ENCODE results near the gene CACFD1.
A peak's percentile ranks its signal among the peaks of the same experiment; 100 is the strongest.

CACFD1 gene

DNA sequence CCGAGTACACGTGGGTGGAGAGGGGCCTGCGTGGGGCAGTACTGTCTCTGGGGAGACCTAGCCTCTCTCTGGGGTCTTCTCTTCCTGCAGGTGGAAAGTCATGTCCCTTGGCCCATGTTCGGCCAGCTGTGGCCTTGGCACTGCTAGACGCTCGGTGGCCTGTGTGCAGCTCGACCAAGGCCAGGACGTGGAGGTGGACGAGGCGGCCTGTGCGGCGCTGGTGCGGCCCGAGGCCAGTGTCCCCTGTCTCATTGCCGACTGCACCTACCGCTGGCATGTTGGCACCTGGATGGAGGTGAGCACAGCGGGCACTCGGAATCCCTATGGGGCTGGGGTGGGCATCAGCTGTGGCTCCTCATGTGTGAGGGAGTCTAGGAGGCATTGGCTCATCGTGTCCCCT is 5.5 kb upstream of the CACFD1 start:
- peaks cover 4 to 5% of the 10 kb centered on the region in 2 donors for H3K4me1 ChIP-seq (ENCODE audit: control insufficient read depth in 2 of 2, insufficient read depth in 2 of 2, low read length in 2 of 2)
- no peak overlapping the region for H3K4me3 ChIP-seq (ENCODE audit: low read length in 2 of 2)
- H3K9me3 ChIP-seq (ENCODE audit: control insufficient read depth in 2 of 2, low read length in 2 of 2) = no peaks in the 10 kb centered on the region
- H3K27me3 ChIP-seq (ENCODE audit: control insufficient read depth in 2 of 2, insufficient read depth in 2 of 2, low read length in 2 of 2) = no peaks in the 10 kb centered on the region
- no peak overlapping the region for H3K9ac ChIP-seq (ENCODE audit: low read depth in 1 of 2, low read length in 2 of 2)
- H3K36me3 ChIP-seq (ENCODE audit: control insufficient read depth in 2 of 2, insufficient read depth in 2 of 2, low read length in 2 of 2) = no peaks in the 10 kb centered on the region
- no peak overlapping the region for H3K27ac ChIP-seq (ENCODE audit: low read depth in 2 of 2, low read length in 2 of 2)

DNA sequence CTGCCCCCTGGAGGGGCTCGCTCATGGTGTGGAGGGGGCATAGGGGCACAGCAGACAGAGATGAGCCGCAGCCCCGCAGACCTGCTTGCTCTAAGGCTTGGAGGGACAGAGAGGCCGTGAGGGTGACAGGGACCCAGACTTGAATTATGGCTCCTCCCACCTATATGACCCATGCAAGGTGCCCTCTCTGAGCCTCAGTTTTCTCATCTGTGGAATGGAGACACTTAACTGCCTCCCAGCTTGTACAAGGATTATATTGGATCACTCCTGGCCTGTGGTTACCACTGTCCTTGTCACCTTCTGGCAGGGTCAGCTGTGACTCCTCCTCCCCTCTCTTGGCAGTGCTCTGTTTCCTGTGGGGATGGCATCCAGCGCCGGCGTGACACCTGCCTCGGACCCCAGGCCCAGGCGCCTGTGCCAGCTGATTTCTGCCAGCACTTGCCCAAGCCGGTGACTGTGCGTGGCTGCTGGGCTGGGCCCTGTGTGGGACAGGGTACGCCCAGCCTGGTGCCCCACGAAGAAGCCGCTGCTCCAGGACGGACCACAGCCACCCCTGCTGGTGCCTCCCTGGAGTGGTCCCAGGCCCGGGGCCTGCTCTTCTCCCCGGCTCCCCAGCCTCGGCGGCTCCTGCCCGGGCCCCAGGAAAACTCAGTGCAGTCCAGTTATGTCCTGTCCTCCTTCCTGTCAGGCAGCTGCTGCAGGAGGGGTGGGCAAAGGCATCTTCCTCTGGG is 4.7 kb upstream of the CACFD1 start:
- H3K4me1 ChIP-seq (ENCODE audit: control insufficient read depth in 2 of 2, insufficient read depth in 2 of 2, low read length in 2 of 2) = peaks cover 5 to 6% of the 10 kb centered on the region in 2 donors
- H3K9ac ChIP-seq (ENCODE audit: low read depth in 1 of 2, low read length in 2 of 2) = no peak overlapping the region
- H3K27ac ChIP-seq (ENCODE audit: low read depth in 2 of 2, low read length in 2 of 2) = no peak overlapping the region
- no peaks in the 10 kb centered on the region for H3K36me3 ChIP-seq (ENCODE audit: control insufficient read depth in 2 of 2, insufficient read depth in 2 of 2, low read length in 2 of 2)
- H3K9me3 ChIP-seq (ENCODE audit: control insufficient read depth in 2 of 2, low read length in 2 of 2) = no peaks in the 10 kb centered on the region
- no peaks in the 10 kb centered on the region for H3K27me3 ChIP-seq (ENCODE audit: control insufficient read depth in 2 of 2, insufficient read depth in 2 of 2, low read length in 2 of 2)
- H3K4me3 ChIP-seq (ENCODE audit: low read length in 2 of 2) = no peak overlapping the region

DNA sequence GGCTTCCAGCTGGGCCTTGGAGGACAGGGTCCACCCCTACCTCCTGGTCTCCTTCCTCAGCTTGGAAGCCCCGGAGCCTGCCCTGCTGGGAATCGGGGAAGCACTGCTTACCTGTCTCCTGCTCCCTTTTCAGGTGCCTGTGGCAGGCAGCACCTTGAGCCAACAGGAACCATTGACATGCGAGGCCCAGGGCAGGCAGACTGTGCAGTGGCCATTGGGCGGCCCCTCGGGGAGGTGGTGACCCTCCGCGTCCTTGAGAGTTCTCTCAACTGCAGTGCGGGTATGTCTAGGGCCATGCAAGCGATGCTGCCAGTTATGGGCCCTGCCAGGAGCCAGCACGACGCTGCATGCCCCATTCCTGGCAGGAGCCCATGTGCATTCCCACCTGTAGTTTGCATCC is 3.8 kb upstream of the CACFD1 start:
- Histone ChIP-seq H3K9ac (ENCODE audit: low read depth in 1 of 2, low read length in 2 of 2) (no peak overlapping the region), H3K4me1 (ENCODE audit: control insufficient read depth in 2 of 2, insufficient read depth in 2 of 2, low read length in 2 of 2) (peaks cover 10% of the 10 kb centered on the region in 2 donors), H3K4me3 (ENCODE audit: low read length in 2 of 2) (no peak overlapping the region)

DNA sequence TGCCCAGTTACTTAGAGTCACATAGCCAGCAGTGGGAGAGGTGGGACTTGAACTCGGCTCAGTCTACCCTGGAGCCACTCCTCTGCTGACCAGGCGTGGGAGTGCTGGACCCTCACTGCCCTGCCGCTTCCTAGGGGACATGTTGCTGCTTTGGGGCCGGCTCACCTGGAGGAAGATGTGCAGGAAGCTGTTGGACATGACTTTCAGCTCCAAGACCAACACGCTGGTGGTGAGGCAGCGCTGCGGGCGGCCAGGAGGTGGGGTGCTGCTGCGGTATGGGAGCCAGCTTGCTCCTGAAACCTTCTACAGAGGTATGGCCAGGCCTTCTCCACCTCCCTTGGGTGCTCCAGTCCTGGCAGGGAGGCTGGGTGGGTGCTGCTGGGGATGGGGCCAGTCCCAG is 3.4 kb upstream of the CACFD1 start:
- Histone ChIP-seq H3K27ac (ENCODE audit: low read depth in 2 of 2, low read length in 2 of 2) (no peak overlapping the region), H3K9me3 (ENCODE audit: control insufficient read depth in 2 of 2, low read length in 2 of 2) (no peaks in the 10 kb centered on the region), H3K36me3 (ENCODE audit: control insufficient read depth in 2 of 2, insufficient read depth in 2 of 2, low read length in 2 of 2) (no peaks in the 10 kb centered on the region), H3K4me1 (ENCODE audit: control insufficient read depth in 2 of 2, insufficient read depth in 2 of 2, low read length in 2 of 2) (peaks cover 14 to 15% of the 10 kb centered on the region in 2 donors), H3K9ac (ENCODE audit: low read depth in 1 of 2, low read length in 2 of 2) (no peak overlapping the region), H3K4me3 (ENCODE audit: low read length in 2 of 2) (no peak overlapping the region), H3K27me3 (ENCODE audit: control insufficient read depth in 2 of 2, insufficient read depth in 2 of 2, low read length in 2 of 2) (no peaks in the 10 kb centered on the region)

More for the DNA sequence above, 3.8 kb upstream of the CACFD1 start:
- H3K27ac ChIP-seq (ENCODE audit: low read depth in 2 of 2, low read length in 2 of 2) = no peak overlapping the region
- no peaks in the 10 kb centered on the region for H3K27me3 ChIP-seq (ENCODE audit: control insufficient read depth in 2 of 2, insufficient read depth in 2 of 2, low read length in 2 of 2)
- H3K9me3 ChIP-seq (ENCODE audit: control insufficient read depth in 2 of 2, low read length in 2 of 2) = no peaks in the 10 kb centered on the region
- H3K36me3 ChIP-seq (ENCODE audit: control insufficient read depth in 2 of 2, insufficient read depth in 2 of 2, low read length in 2 of 2) = no peaks in the 10 kb centered on the region

DNA sequence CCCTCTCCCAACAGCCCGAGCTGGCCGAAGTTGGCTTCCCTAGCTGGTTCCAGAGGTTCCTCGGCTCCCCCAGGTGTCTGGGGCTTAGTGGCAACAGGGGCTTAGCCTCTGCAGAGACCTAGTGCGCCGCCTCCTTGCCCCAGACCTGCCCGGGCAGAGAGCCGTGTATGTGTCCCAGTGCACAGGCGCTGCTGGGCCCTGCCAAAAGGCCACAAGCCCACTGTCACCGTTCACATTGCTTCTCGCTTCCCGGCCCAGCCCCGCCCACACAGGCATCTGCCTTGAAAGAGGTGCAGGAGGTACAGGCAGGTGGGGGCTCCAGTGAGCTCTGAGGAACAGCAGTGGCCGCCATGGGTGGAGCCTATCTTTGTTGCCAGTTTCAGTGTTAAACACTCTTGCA is 2.5 kb upstream of the CACFD1 start:
- no peak overlapping the region for H3K4me3 ChIP-seq (ENCODE audit: low read length in 2 of 2)
- no peaks in the 10 kb centered on the region for H3K27me3 ChIP-seq (ENCODE audit: control insufficient read depth in 2 of 2, insufficient read depth in 2 of 2, low read length in 2 of 2)
- no peak overlapping the region for H3K27ac ChIP-seq (ENCODE audit: low read depth in 2 of 2, low read length in 2 of 2)
- H3K9me3 ChIP-seq (ENCODE audit: control insufficient read depth in 2 of 2, low read length in 2 of 2) = no peaks in the 10 kb centered on the region
- no peak overlapping the region for H3K9ac ChIP-seq (ENCODE audit: low read depth in 1 of 2, low read length in 2 of 2)
- peaks cover 16% of the 10 kb centered on the region in 2 donors for H3K4me1 ChIP-seq (ENCODE audit: control insufficient read depth in 2 of 2, insufficient read depth in 2 of 2, low read length in 2 of 2)
- no peaks in the 10 kb centered on the region for H3K36me3 ChIP-seq (ENCODE audit: control insufficient read depth in 2 of 2, insufficient read depth in 2 of 2, low read length in 2 of 2)

DNA sequence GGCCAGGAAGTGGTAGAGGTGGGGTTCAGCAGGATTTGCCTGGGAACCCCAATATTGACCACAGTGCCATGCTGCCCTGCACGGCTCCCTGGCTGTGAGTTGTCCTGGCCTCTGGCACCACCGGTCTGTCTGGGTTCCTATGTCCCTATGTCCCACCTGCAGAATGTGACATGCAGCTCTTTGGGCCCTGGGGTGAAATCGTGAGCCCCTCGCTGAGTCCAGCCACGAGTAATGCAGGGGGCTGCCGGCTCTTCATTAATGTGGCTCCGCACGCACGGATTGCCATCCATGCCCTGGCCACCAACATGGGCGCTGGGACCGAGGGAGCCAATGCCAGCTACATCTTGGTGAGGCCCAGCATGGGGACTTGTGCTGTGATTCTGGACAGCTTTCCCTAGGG is 2.0 kb upstream of the CACFD1 start:
- Histone ChIP-seq H3K4me3 (ENCODE audit: low read length in 2 of 2) (no peak overlapping the region), H3K36me3 (ENCODE audit: control insufficient read depth in 2 of 2, insufficient read depth in 2 of 2, low read length in 2 of 2) (no peaks in the 10 kb centered on the region), H3K9me3 (ENCODE audit: control insufficient read depth in 2 of 2, low read length in 2 of 2) (no peaks in the 10 kb centered on the region), H3K4me1 (ENCODE audit: control insufficient read depth in 2 of 2, insufficient read depth in 2 of 2, low read length in 2 of 2) (peaks cover 16% of the 10 kb centered on the region in 2 donors), H3K27ac (ENCODE audit: low read depth in 2 of 2, low read length in 2 of 2) (no peak overlapping the region), H3K9ac (ENCODE audit: low read depth in 1 of 2, low read length in 2 of 2) (no peak overlapping the region), H3K27me3 (ENCODE audit: control insufficient read depth in 2 of 2, insufficient read depth in 2 of 2, low read length in 2 of 2) (no peaks in the 10 kb centered on the region)

DNA sequence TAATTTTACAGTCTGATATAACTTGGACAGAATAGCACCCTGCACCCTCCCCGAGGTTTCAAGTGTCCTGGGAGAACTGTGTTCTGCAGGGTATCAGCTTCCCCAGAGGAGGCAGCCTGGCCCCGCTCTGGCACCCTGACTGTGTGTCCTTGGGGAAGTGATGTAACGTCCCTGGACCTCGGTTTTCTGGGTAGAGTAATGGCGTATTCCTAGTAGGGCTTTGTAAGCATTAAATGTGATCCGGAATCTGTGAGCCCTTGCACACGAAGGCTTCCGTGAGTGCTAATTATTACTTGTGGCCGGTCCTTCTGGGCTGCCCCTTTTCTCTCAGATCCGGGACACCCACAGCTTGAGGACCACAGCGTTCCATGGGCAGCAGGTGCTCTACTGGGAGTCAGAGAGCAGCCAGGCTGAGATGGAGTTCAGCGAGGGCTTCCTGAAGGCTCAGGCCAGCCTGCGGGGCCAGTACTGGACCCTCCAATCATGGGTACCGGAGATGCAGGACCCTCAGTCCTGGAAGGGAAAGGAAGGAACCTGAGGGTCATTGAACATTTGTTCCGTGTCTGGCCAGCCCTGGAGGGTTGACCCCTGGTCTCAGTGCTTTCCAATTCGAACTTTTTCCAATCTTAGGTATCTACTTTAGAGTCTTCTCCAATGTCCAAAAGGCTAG is 1.0 kb upstream of the CACFD1 start:
- H3K27ac ChIP-seq (ENCODE audit: low read depth in 2 of 2, low read length in 2 of 2) = peak overlapping the region; percentile 96 to 99
- peak overlapping the region in 1 of 2 donors; percentile 61 for H3K4me3 ChIP-seq (ENCODE audit: low read length in 2 of 2)
- H3K9ac ChIP-seq (ENCODE audit: low read depth in 1 of 2, low read length in 2 of 2) = peak overlapping the region in 1 of 2 donors; percentile 41

DNA sequence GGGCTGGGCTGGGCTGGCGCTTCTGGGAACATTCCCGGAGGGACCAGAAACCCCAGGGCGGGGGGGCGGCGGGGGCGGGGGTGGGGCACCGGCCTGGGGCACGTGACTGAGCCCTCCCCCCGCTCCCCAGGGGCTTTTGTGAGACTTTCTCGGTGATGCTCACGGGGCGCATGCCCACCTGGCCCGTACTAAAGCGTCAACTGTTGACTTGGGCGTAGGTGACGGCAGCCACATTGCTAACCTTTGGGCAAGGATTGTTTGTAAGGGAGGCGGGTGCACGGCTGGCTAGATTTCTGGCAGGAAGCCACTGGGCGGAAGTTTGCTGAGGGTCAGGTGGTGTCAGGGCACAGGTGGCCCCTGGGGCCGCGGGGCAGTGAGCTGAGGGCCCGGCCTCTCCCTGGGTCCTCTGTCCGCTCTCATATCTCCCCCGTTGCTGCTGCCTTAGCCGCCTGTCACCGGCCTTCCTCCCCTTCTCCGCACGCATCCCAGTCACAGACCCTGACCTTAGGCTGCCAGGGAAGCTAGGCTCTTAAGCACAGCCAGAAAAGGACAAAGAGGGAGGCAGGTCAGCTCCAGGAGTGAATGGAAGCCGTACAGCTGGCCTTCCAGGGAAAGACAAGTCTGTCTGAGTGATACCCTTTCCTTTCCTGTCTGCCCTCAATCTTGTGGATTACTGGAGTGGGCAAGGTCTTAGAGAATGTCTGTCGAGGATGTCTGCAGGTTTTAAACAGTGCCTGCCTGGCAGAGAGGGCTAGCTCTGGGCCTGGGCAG is 812 bp downstream of the CACFD1 start:
- Histone ChIP-seq H3K9ac (ENCODE audit: low read depth in 1 of 2, low read length in 2 of 2) (peak overlapping the region; percentile 86 to 94), H3K9me3 (ENCODE audit: control insufficient read depth in 2 of 2, low read length in 2 of 2) (no peaks in the 10 kb centered on the region), H3K4me3 (ENCODE audit: low read length in 2 of 2) (peak overlapping the region; percentile 76 to 92), H3K27ac (ENCODE audit: low read depth in 2 of 2, low read length in 2 of 2) (peak overlapping the region; percentile 96 to 99), H3K36me3 (ENCODE audit: control insufficient read depth in 2 of 2, insufficient read depth in 2 of 2, low read length in 2 of 2) (peaks cover 12 to 14% of the 10 kb centered on the region in 2 donors), H3K4me1 (ENCODE audit: control insufficient read depth in 2 of 2, insufficient read depth in 2 of 2, low read length in 2 of 2) (peaks cover 16% of the 10 kb centered on the region in 2 donors), H3K27me3 (ENCODE audit: control insufficient read depth in 2 of 2, insufficient read depth in 2 of 2, low read length in 2 of 2) (no peaks in the 10 kb centered on the region)

More for the DNA sequence above, 1.0 kb upstream of the CACFD1 start:
- Histone ChIP-seq H3K27me3 (ENCODE audit: control insufficient read depth in 2 of 2, insufficient read depth in 2 of 2, low read length in 2 of 2) (no peaks in the 10 kb centered on the region), H3K36me3 (ENCODE audit: control insufficient read depth in 2 of 2, insufficient read depth in 2 of 2, low read length in 2 of 2) (peaks cover 2 to 7% of the 10 kb centered on the region in 2 donors), H3K4me1 (ENCODE audit: control insufficient read depth in 2 of 2, insufficient read depth in 2 of 2, low read length in 2 of 2) (peaks cover 16% of the 10 kb centered on the region in 2 donors), H3K9me3 (ENCODE audit: control insufficient read depth in 2 of 2, low read length in 2 of 2) (no peaks in the 10 kb centered on the region)

DNA sequence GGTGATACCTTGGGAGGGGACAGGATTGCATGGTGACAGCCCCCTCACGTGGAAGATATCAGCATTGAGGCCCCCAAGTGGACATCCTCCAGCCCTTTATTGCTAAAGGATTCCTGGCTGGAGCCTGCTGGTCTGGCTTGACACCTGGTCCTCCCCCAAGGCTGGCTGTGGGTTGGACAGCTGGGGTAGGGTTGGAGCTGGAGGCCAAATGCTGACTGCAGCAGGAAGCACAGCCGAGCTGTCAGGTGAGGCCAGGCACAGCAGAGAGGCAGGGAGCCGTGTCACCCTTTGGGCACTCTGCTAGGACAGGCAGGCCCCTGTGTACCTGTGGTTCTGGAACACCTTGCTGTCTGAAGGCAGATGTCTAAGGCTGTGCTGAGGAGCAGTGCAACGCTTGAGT is 2.2 kb downstream of the CACFD1 start:
- Histone ChIP-seq H3K9ac (ENCODE audit: low read depth in 1 of 2, low read length in 2 of 2) (no peak overlapping the region), H3K9me3 (ENCODE audit: control insufficient read depth in 2 of 2, low read length in 2 of 2) (no peaks in the 10 kb centered on the region), H3K27me3 (ENCODE audit: control insufficient read depth in 2 of 2, insufficient read depth in 2 of 2, low read length in 2 of 2) (no peaks in the 10 kb centered on the region), H3K4me3 (ENCODE audit: low read length in 2 of 2) (no peak overlapping the region), H3K27ac (ENCODE audit: low read depth in 2 of 2, low read length in 2 of 2) (no peak overlapping the region), H3K36me3 (ENCODE audit: control insufficient read depth in 2 of 2, insufficient read depth in 2 of 2, low read length in 2 of 2) (peaks cover 16 to 18% of the 10 kb centered on the region in 2 donors), H3K4me1 (ENCODE audit: control insufficient read depth in 2 of 2, insufficient read depth in 2 of 2, low read length in 2 of 2) (peaks cover 16% of the 10 kb centered on the region in 2 donors)

All from mucosa of rectum (tissue), 2 donors.